Suprapubic skin (tissue), 4 donors: Measurements from ENCODE around the gene PRXL2B.

Source experiments
- CTCF ChIP-seq, 2 donors: fragments of 200-600 bp in 1 of 2; fragments of 450-650 bp in 1 of 2; sonication (generic) in 1 of 2; IDR thresholded peaks; one replicate each; pipeline ENCODE4 v1.5.1; 2016 to 2019; ENCODE audit warnings: antibody characterized with exemption in 2 of 2, mild to moderate bottlenecking in 1 of 2, moderate library complexity in 1 of 2
- EP300 ChIP-seq: sonication (generic); formaldehyde crosslinking; IDR thresholded peaks from one replicate; pipeline ENCODE4 v1.6.1; 2017; ENCODE audit warnings: antibody characterized with exemption
- POLR2A ChIP-seq, 2 donors: fragments of 450-650 bp; IDR thresholded peaks; one replicate each; pipeline ENCODE4 v1.6.1; 2017; ENCODE audit warnings: antibody characterized with exemption in 2 of 2, mild to moderate bottlenecking in 2 of 2, moderate library complexity in 2 of 2
- POLR2AphosphoS5 ChIP-seq, 3 donors: sonication (generic); formaldehyde crosslinking; IDR thresholded peaks; one replicate each; pipeline ENCODE4 v1.6.1; 2017; ENCODE audit warnings: antibody characterized with exemption in 3 of 3

GRCh38 chr1:2606881-2607621, 20.5 kb downstream of the PRXL2B start:
- TF ChIP-seq CTCF (IDR thresholded peaks at IDR 0.05): no peak
- no peak for TF ChIP-seq POLR2AphosphoS5 (IDR thresholded peaks at IDR 0.05)
- TF ChIP-seq POLR2A (IDR thresholded peaks at IDR 0.05): no peak
- no peak for TF ChIP-seq EP300
